SIG-M5 (cell line): ENCODE data around the gene HOXA4.

Experiments used
- DNase-seq: peaks from one replicate; lab custom pipeline; 2025; lab: John Stamatoyannopoulos, UW

The HOXA4 gene

GRCh38 chr7:27157702-27158431 lies 27.3 kb upstream of the HOXA4 start:
- no peak for DNase-seq

- DNase-seq = no peak
Measured at GRCh38 chr7:27156916-27157701, 26.6 kb upstream of the HOXA4 start.

- DNase-seq = no peak
Measured at GRCh38 chr7:27156508-27156898, 25.9 kb upstream of the HOXA4 start, which contains the start of gene HOXA7. Gene HOXA7 (minus strand): TSS chr7:27156675. CDS start chr7:27156545, 130 bp downstream.

GRCh38 chr7:27155816-27156507 lies 25.4 kb upstream of the HOXA4 start:
- DNase-seq = no peak

- no peak for DNase-seq
Measured at GRCh38 chr7:27154901-27155815, 24.6 kb upstream of the HOXA4 start.

- DNase-seq = no peak
Measured at GRCh38 chr7:27154369-27154768, 23.8 kb upstream of the HOXA4 start.

- no peak for DNase-seq
Measured at GRCh38 chr7:27153526-27153925, 23.0 kb upstream of the HOXA4 start.

- no peak for DNase-seq
Measured at GRCh38 chr7:27152816-27153442, 22.4 kb upstream of the HOXA4 start.

GRCh38 chr7:27151931-27152815 lies 21.6 kb upstream of the HOXA4 start, which contains the start of gene HOXA3:
Gene HOXA3 (minus strand): TSS chr7:27152583. CDS start chr7:27110640, 41,943 bp downstream.
- no peak for DNase-seq

GRCh38 chr7:27151341-27151930 lies 20.9 kb upstream of the HOXA4 start:
- no peak for DNase-seq

GRCh38 chr7:27150568-27151340 lies 20.2 kb upstream of the HOXA4 start:
- DNase-seq = no peak

- DNase-seq = no peak
Measured at GRCh38 chr7:27149842-27150567, 19.4 kb upstream of the HOXA4 start.

- DNase-seq = no peak
Measured at GRCh38 chr7:27148756-27149641, 18.4 kb upstream of the HOXA4 start.

GRCh38 chr7:27148031-27148755 lies 17.6 kb upstream of the HOXA4 start:
- DNase-seq = no peak

GRCh38 chr7:27147199-27148030 lies 16.9 kb upstream of the HOXA4 start, which contains the start of gene HOXA6:
Gene HOXA6 (minus strand): TSS chr7:27147774. CDS start chr7:27147749, 25 bp downstream.
- DNase-seq = no peak
